Transverse colon (tissue), 3 donors: ENCODE results near the gene COPRS.

Experiments used
- POLR2A ChIP-seq: fragments of 450-650 bp; IDR thresholded peaks from one replicate; pipeline ENCODE4 v1.6.1; 2016; ENCODE audit warnings: antibody characterized with exemption, mild to moderate bottlenecking, moderate library complexity
- POLR2AphosphoS5 ChIP-seq, 3 donors: sonication (generic); formaldehyde crosslinking; IDR thresholded peaks; one replicate each; pipeline ENCODE4 v1.6.1; 2016; ENCODE audit warnings: antibody characterized with exemption in 3 of 3

DNA sequence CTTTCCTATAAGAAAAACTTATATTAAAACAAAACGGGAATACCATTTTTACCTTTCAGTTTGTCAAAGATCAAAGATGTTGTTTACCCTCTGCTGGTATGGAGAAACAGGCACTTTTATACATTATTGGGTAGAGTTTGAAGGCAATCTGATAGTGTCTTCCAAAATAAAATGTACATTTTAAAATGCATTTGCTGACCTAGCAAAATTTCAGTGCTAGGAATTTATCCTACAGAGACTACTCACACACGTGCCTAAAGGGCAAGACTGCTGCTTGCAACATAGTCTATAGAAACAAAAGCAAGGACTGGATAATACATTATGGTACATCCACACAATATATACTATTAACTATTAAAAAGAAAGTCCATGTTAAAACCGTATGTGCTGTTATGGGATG lies 36.0 kb downstream of the COPRS start:
- no peak for TF ChIP-seq POLR2A
- TF ChIP-seq POLR2AphosphoS5 (IDR thresholded peaks at IDR 0.05) = no peak
